Activated CD8-positive, alpha-beta T cell treated with anti-CD3 and anti-CD28 coated beads, Interleukin-2, amount 10 ng/mL, durations not matched to agents 7 days and 5 days (primary cell): ENCODE results near the gene IMMP2L. TPM values are rescaled to one million over a fixed set of nuclear protein-coding genes. Genes with fewer than 3 reads are reported as not detected.

ENCODE experiments used
- ATAC-seq: fragments of 150-1000 bp; cut with Tn5 transposase; one replicate; pipeline ENCODE4 v1.10.0; 2021; ENCODE audit warnings: moderate library complexity
- CTCF ChIA-PET: fragments of 350-600 bp; sonication (Branson Sonifier 250); formaldehyde crosslinking; loops from one replicate; lab custom pipeline; 2021; ENCODE audit warnings: antibody characterized with exemption; lab: Charles Lee
- POLR2A ChIA-PET: fragments of 350-600 bp; sonication (Branson Sonifier 250); formaldehyde crosslinking; loops from one replicate; lab custom pipeline; 2021; ENCODE audit warnings: antibody characterized with exemption; lab: Charles Lee
- DNase-seq: peaks from one replicate; pipeline ENCODE4 v3.0.0-alpha.2; 2020
- H3K27ac Mint-ChIP-seq: one replicate; pipeline ENCODE4 v1.8.0; 2021; ENCODE audit warnings: mild to moderate bottlenecking, mixed read lengths
- H3K27me3 Mint-ChIP-seq: one replicate; pipeline ENCODE4 v1.8.0; 2021; ENCODE audit warnings: low read depth, mixed read lengths
- H3K36me3 Mint-ChIP-seq: one replicate; pipeline ENCODE4 v1.8.0; 2021; ENCODE audit warnings: low read depth, mixed read lengths
- H3K4me1 Mint-ChIP-seq: one replicate; pipeline ENCODE4 v1.8.0; 2021; ENCODE audit warnings: low read depth, mixed read lengths
- H3K4me3 Mint-ChIP-seq: one replicate; pipeline ENCODE4 v1.8.0; 2021; ENCODE audit warnings: mild to moderate bottlenecking, mixed read lengths
- H3K9me3 Mint-ChIP-seq: one replicate; pipeline ENCODE4 v1.8.0; 2022; ENCODE audit warnings: mixed read lengths; ENCODE audit not compliant: insufficient read depth
- total RNA-seq, 2 experiments: library from RNA; stranded (reverse); gene quantifications; one replicate each; pipeline ENCODE4 v1.2.3, GENCODE V29; 2021

Gene IMMP2L
- total RNA-seq, 2 experiments from 2014 or later: 7.1 to 9.7 TPM

DNA sequence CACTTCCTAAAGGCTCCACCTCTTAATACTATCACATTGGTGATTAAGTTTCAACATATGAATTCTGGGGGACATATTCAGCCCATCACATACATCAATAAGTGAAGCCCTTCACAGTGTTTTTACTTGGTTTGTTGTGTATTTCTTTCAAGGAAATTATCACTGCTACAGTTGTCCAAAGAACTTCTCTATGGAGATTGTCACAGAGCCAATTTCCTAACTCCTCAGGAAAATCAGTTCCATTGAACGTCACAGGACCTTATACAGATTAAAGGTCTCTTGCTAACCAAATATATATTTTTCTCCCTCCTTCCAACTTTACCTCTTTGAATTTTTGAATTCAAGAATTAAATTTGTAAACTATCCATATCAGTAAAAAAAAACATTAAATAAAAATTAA, 357.0 kb downstream of the IMMP2L start:
- ChIA-PET CTCF (no interaction called here), POLR2A (no interaction called here)
- DNase-seq (no peak), ATAC-seq (no peak)
- Mint-ChIP-seq H3K36me3 (no peaks in the 10 kb centered on the region), H3K27ac (no peak overlapping the region), H3K9me3 (no peaks in the 10 kb centered on the region), H3K27me3 (no peaks in the 10 kb centered on the region), H3K4me3 (no peak overlapping the region), H3K4me1 (no peaks in the 10 kb centered on the region)

DNA sequence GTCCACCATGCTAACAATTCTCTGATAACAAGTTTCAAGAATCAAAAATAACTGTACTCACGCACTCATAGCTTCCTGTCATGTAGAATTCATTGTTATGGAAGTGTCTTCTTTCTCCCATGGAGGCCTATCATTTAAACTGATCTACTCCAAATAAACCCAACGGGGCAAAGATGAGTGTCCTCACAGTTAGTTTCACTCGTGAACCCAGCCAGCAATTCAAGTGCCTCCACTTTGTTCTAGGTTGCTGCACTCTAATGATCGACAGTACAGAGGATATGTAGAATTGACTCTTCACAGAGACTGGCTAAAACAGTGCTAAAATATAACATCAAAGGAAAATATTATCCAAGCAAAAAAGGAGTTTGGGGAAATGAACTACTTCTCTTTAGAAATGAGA, 360.0 kb downstream of the IMMP2L start:
- no peaks in the 10 kb centered on the region for H3K36me3 Mint-ChIP-seq
- ChIA-PET POLR2A (interaction anchor here (1.2 kb wide), 1 partner anchor 10 kb away, joined by 3 read pairs; no protein-coding TSS in a partner anchor), CTCF (no interaction called here)
- ATAC-seq (no peak), DNase-seq (no peak)
- no peak overlapping the region for H3K4me3 Mint-ChIP-seq
- no peaks in the 10 kb centered on the region for H3K9me3 Mint-ChIP-seq
- H3K4me1 Mint-ChIP-seq: no peaks in the 10 kb centered on the region
- H3K27ac Mint-ChIP-seq: no peak overlapping the region
- no peaks in the 10 kb centered on the region for H3K27me3 Mint-ChIP-seq

DNA sequence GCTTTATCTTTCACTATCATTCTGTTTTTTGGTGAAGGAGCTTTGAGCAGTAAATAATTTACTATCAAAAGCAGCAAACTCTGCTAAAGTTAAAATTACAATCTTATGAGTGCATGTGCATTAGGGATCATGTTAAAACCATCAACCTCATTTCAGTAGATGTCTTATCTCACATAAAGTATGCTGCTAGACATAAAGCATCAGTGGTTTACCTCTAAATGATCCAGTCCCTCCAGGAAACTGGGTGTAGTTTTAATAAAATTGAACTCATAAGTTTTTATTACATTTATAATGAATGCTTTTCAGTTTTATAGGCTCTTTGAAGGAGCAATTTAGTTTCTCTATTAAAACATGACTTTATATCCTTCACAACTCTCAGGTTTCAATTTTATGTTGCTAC, 362.6 kb downstream of the IMMP2L start:
- ChIA-PET CTCF (no interaction called here), POLR2A (no interaction called here)
- Mint-ChIP-seq H3K4me3 (no peak overlapping the region), H3K27me3 (no peaks in the 10 kb centered on the region), H3K27ac (no peak overlapping the region), H3K9me3 (no peaks in the 10 kb centered on the region), H3K4me1 (no peaks in the 10 kb centered on the region), H3K36me3 (no peaks in the 10 kb centered on the region)
- DNase-seq (no peak), ATAC-seq (no peak)

DNA sequence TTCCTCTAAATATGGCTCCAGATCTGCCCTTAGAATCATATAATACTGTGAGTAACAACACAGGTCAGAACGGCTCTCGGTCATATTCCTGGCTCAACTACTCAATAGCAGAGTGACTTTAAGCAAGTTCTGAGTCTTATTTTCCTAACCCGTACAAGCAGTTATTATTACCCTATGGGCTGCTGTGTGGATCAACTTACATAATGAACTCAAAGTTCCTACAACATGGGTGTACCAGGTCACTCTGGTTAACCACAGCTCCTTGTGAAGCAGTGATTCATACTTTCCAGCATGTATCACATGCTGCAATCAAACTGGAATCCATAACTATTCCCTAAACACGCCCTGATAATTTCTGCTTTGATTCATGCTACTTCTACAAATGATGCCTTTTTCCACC, 364.0 kb downstream of the IMMP2L start:
- Mint-ChIP-seq H3K4me3 (no peak overlapping the region), H3K36me3 (no peaks in the 10 kb centered on the region), H3K9me3 (no peaks in the 10 kb centered on the region), H3K27me3 (no peaks in the 10 kb centered on the region), H3K27ac (no peak overlapping the region), H3K4me1 (no peaks in the 10 kb centered on the region)
- POLR2A ChIA-PET: no interaction called here
- CTCF ChIA-PET: no interaction called here
- no peak for DNase-seq
- no peak for ATAC-seq

DNA sequence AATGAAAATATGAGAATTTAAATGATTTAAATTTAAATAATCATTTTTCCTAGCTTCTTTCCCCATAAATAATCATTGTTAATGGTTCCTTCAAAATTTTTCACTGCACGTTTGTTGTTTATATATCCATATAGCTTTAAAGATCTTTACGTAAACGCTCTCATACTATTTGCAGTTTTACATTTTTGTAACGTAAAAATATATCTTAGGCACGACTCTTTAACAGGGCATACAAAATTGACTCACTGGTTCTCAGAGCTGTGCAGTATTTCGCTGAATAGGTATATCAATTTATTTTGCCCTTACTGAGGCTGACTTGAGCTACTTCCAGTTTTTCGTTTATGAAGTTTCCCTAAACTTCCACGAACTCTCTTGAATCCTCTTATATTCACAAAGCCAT, 365.6 kb downstream of the IMMP2L start:
- POLR2A ChIA-PET: interaction anchor here (0.6 kb wide), 1 partner anchor 531 kb away, joined by 3 read pairs; no protein-coding TSS in a partner anchor
- Mint-ChIP-seq H3K4me3 (no peak overlapping the region), H3K36me3 (no peaks in the 10 kb centered on the region), H3K27me3 (no peaks in the 10 kb centered on the region), H3K27ac (no peak overlapping the region), H3K4me1 (no peaks in the 10 kb centered on the region), H3K9me3 (no peaks in the 10 kb centered on the region)
- CTCF ChIA-PET: no interaction called here
- DNase-seq: no peak
- no peak for ATAC-seq

DNA sequence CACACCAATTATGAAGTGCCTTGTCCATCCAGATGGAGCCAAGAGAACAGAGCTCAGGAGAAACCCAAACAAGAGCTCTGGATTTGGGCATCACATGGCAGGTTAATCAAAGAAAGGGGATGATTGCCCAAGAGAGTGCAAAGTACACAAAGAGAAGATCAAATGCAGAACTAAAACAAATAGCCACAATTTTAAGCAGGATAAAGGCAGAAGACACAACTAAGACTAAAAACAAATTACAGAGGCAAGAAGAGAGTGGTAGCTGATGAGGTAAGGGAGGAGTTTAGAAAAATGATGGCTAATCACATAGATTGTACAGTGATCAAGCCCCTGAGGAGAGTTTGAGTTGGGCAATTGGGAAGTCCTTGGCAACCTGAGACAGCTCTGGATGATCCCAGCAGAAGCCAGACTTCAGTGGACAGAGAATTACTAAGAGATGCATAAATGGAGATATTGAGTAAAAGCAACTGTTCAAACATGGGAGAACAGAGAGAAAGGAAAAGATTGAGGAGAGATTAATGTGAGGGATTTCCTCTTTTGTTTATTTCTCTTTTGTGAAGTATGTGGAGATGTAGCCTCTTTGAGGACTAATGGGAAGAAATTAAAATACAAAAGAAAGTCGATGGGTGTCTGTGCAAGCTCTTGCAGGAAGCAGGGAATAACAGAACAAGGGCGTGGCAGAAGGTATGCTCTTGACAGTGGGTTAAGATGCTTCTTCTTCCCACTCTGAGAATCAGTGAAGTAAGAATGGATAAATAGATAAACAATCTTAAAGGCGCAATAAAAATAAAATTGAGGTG, 369.5 kb downstream of the IMMP2L start:
- Mint-ChIP-seq H3K4me1 (no peaks in the 10 kb centered on the region), H3K27ac (no peak overlapping the region), H3K36me3 (no peaks in the 10 kb centered on the region), H3K9me3 (peaks cover 3% of the 10 kb centered on the region), H3K4me3 (no peak overlapping the region), H3K27me3 (no peaks in the 10 kb centered on the region)
- DNase-seq (no peak), ATAC-seq (no peak)
- CTCF ChIA-PET: interaction anchor here (1.3 kb wide), 1 partner anchor 25 kb away, joined by 4 read pairs; no protein-coding TSS in a partner anchor
- POLR2A ChIA-PET: interaction anchor here (1.0 kb wide), 1 partner anchor 9 kb away, joined by 3 read pairs; no protein-coding TSS in a partner anchor

DNA sequence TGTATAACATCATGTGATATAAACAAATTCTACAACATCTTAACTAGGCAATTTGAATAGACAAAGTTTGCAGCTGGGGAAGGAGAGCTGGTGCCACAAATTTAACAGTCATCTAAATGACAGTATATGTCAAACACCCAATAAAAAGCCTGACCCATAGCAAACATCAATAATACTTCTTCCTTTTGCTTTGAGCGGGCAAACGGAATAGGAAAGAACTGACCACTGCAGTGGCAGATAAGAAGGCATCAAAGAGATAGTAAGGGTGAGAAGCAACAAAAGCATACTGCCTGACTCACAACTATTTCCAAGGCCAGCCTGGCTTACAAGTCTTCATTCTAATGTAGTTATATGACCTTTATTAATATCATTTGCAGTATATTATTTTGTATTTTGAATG, 371.5 kb downstream of the IMMP2L start:
- ATAC-seq: no peak
- H3K27me3 Mint-ChIP-seq: no peaks in the 10 kb centered on the region
- no peak overlapping the region for H3K4me3 Mint-ChIP-seq
- peaks cover 6% of the 10 kb centered on the region for H3K9me3 Mint-ChIP-seq
- no peak overlapping the region for H3K27ac Mint-ChIP-seq
- ChIA-PET POLR2A (no interaction called here), CTCF (no interaction called here)
- no peak for DNase-seq
- H3K36me3 Mint-ChIP-seq: no peaks in the 10 kb centered on the region
- no peaks in the 10 kb centered on the region for H3K4me1 Mint-ChIP-seq

DNA sequence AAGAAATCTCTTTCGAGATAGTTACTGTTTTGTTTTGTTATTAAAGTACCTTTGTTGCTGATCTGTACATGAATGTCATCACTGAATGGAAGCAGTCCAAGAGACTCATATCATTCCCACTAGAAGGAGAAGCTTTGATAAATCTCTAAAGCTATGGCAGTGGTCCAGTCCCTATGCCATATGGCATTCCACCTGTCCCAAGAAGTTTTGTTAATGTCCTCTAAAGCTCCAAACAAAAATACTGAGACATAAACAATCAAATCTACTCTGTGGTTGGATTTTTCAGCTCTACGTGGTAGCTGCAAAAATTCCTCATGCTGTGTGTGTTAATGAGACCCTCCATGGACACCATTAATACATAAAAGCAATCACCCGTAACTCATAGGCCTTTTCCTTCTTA, 377.3 kb downstream of the IMMP2L start:
- ChIA-PET CTCF (no interaction called here), POLR2A (interaction anchor here (0.6 kb wide), 1 partner anchor 233 kb away, joined by 4 read pairs; no protein-coding TSS in a partner anchor)
- H3K27me3 Mint-ChIP-seq: no peaks in the 10 kb centered on the region
- peaks cover 6% of the 10 kb centered on the region for H3K9me3 Mint-ChIP-seq
- H3K4me1 Mint-ChIP-seq: no peaks in the 10 kb centered on the region
- H3K27ac Mint-ChIP-seq: no peak overlapping the region
- H3K4me3 Mint-ChIP-seq: no peak overlapping the region
- ATAC-seq (no peak), DNase-seq (no peak)
- no peaks in the 10 kb centered on the region for H3K36me3 Mint-ChIP-seq

DNA sequence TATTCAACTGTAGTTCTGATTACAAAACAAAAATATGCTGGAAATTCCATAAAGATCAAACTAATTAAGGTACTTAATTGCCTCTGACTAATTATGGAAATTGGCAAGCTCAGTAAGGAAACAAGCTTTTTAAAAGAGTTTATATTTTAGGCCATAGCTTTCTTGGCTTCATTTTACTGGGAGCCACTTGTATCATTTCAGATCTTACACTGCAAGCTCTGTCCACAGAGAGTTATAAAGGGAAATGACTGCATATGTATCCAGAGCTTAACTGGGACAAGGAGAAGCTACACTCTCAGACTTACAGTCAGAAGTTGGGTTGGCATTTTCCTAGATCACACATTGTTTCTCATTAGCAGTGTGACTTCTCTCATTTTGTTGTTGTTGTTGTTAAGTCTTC, 379.0 kb downstream of the IMMP2L start:
- H3K4me3 Mint-ChIP-seq: no peak overlapping the region
- POLR2A ChIA-PET: no interaction called here
- H3K9me3 Mint-ChIP-seq: peaks cover 6% of the 10 kb centered on the region
- DNase-seq (no peak), ATAC-seq (no peak)
- CTCF ChIA-PET: no interaction called here
- H3K4me1 Mint-ChIP-seq: no peaks in the 10 kb centered on the region
- no peaks in the 10 kb centered on the region for H3K27me3 Mint-ChIP-seq
- H3K27ac Mint-ChIP-seq: no peak overlapping the region
- H3K36me3 Mint-ChIP-seq: no peaks in the 10 kb centered on the region

DNA sequence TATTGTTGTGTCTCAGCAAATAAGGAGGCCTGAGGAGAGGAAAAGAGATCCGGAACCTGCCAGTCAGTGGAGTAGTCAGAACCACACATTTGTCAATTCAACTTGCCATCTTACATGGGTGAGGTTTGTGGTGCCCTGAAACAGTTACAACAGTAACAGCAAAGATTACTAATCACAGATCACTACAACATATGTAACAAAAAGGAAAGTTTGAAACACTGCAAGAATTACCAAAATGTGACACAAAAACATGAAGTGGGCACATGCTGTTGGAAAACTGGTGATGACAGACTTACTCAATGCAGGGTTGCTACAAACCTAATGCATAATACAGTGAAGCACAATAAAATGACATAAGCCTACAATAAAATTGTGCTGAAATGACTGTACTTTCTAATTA, 382.0 kb downstream of the IMMP2L start:
- Mint-ChIP-seq H3K4me3 (no peak overlapping the region), H3K36me3 (no peaks in the 10 kb centered on the region), H3K27me3 (no peaks in the 10 kb centered on the region), H3K27ac (no peak overlapping the region), H3K4me1 (peaks cover 10% of the 10 kb centered on the region), H3K9me3 (no peaks in the 10 kb centered on the region)
- CTCF ChIA-PET: no interaction called here
- no peak for DNase-seq
- POLR2A ChIA-PET: no interaction called here
- no peak for ATAC-seq

DNA sequence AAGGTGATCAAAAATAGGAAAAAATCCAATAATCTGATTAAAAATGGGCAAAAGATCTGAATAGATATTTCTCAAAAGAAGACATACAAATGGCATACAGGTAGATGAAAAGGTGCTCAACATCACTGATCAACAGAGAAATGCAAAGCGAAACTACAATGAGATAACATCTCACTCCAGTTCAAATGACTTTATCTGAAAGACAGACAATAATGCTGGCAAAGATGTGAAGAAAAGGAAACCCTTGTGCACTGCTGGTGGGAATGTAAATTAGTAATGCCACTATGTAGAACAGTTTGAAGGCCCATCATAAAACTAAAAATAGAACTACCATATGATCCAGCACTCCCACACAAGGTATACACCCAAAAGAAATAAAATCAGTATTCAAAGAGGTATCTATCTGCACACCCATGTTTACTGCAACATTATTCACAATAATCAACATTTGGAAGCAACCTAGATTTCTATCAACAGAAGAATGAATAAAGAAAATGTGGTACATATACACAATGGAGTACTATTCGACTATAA, 386.3 kb downstream of the IMMP2L start:
- no peak for DNase-seq
- Mint-ChIP-seq H3K4me3 (no peak overlapping the region), H3K27ac (no peak overlapping the region), H3K9me3 (no peaks in the 10 kb centered on the region), H3K4me1 (peaks cover 10% of the 10 kb centered on the region), H3K27me3 (no peaks in the 10 kb centered on the region), H3K36me3 (no peaks in the 10 kb centered on the region)
- CTCF ChIA-PET: no interaction called here
- POLR2A ChIA-PET: no interaction called here
- ATAC-seq: no peak

DNA sequence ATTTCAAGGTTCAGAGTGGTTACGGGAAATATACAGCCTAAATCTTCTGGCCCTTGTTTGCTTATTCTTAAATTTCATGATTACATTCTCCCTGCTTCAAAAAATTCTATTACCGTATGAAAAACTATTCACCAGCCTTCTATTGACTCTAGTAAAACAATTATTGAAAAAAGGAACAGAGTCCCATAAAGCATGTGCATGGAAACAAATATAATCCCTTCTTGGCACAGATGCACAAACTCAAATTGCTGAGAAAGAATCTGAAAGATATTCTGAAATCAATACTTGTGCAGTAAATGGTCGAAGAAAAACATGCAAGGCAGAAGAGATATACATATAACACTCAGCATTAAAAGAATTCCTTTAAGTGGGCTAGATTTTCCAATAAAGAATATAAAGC, 387.8 kb downstream of the IMMP2L start:
- no peaks in the 10 kb centered on the region for H3K36me3 Mint-ChIP-seq
- POLR2A ChIA-PET: no interaction called here
- H3K4me3 Mint-ChIP-seq: no peak overlapping the region
- ATAC-seq: no peak
- peaks cover 10% of the 10 kb centered on the region for H3K4me1 Mint-ChIP-seq
- DNase-seq: no peak
- H3K9me3 Mint-ChIP-seq: no peaks in the 10 kb centered on the region
- H3K27ac Mint-ChIP-seq: no peak overlapping the region
- no peaks in the 10 kb centered on the region for H3K27me3 Mint-ChIP-seq
- CTCF ChIA-PET: no interaction called here
